SK-N-MC (cell line): ENCODE results near the gene PACSIN2.

ENCODE experiments used
- EZH2 ChIP-seq: fragments of 200-600 bp; sonication (generic); IDR thresholded peaks from one replicate; pipeline ENCODE4 v1.6.1; 2017; ENCODE audit warnings: antibody characterized with exemption
- POLR2AphosphoS5 ChIP-seq: IDR thresholded peaks from 2 replicates; pipeline ENCODE4 v1.6.1; 2012; ENCODE audit warnings: mild to moderate bottlenecking, low read depth, low read length, borderline replicate concordance

- TF ChIP-seq EZH2 (no peak), POLR2AphosphoS5 (no peak)
Measured at GRCh38 chr22:42892156-42892555, 122.8 kb downstream of the PACSIN2 start.
